Esophagus squamous epithelium (tissue), 4 donors: ENCODE measurements around the gene COPZ1.
"Not testable (repeated sequence)": the region's sequence is repeated elsewhere in the genome, so short reads cannot be mapped to it uniquely, and the experiment has no call there.

Experiments
- POLR2A ChIP-seq, 4 donors: fragments of 450-650 bp; IDR thresholded peaks; one replicate each; pipeline ENCODE4 v1.6.1; 2017; ENCODE audit warnings: antibody characterized with exemption in 4 of 4, mild to moderate bottlenecking in 4 of 4, moderate library complexity in 3 of 4
- TF ChIP-seq, protein P1 (sequence below), 6 experiments: fragments of 450-650 bp in 4 of 6; fragments of 200-600 bp in 2 of 6; sonication (generic) in 2 of 6; IDR thresholded peaks; one replicate each; pipeline ENCODE4 v1.5.1; 2016 to 2019; ENCODE audit warnings: antibody characterized with exemption in 6 of 6, mild to moderate bottlenecking in 4 of 6, moderate library complexity in 4 of 6

DNA sequence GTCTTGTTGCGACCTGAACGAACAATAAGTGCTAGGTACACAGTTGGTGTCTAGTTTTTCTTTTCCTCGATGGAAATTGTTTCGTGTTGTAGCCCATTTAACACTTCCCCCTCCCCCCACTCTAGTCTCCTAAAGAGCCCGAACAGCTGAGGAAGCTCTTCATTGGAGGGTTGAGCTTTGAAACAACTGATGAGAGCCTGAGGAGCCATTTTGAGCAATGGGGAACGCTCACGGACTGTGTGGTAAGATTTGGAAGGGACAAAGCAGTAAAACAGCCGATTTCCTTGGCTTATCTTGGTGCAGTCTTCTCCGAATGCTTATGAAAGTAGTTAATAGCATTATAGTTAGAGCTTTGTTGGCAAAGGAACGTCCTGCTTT, 43.7 kb upstream of the COPZ1 start:
- TF ChIP-seq, protein P1, sequence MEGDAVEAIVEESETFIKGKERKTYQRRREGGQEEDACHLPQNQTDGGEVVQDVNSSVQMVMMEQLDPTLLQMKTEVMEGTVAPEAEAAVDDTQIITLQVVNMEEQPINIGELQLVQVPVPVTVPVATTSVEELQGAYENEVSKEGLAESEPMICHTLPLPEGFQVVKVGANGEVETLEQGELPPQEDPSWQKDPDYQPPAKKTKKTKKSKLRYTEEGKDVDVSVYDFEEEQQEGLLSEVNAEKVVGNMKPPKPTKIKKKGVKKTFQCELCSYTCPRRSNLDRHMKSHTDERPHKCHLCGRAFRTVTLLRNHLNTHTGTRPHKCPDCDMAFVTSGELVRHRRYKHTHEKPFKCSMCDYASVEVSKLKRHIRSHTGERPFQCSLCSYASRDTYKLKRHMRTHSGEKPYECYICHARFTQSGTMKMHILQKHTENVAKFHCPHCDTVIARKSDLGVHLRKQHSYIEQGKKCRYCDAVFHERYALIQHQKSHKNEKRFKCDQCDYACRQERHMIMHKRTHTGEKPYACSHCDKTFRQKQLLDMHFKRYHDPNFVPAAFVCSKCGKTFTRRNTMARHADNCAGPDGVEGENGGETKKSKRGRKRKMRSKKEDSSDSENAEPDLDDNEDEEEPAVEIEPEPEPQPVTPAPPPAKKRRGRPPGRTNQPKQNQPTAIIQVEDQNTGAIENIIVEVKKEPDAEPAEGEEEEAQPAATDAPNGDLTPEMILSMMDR (IDR thresholded peaks at IDR 0.05), result not testable (repeated sequence)
- TF ChIP-seq POLR2A (IDR thresholded peaks at IDR 0.05), result not testable (repeated sequence)
